Activated CD8-positive, alpha-beta T cell treated with anti-CD3 and anti-CD28 coated beads for 36 hours (primary cell): ENCODE data around the gene ZNF219. TPM values are rescaled to one million over a fixed set of nuclear protein-coding genes. Genes with fewer than 3 reads are reported as not detected.

Source experiments
- ATAC-seq: fragments of 200-7000 bp; cut with Tn5 transposase; one replicate; pipeline ENCODE4 v1.10.0; 2021; ENCODE audit warnings: mild to moderate bottlenecking, moderate library complexity
- CTCF ChIA-PET: fragments of 350-600 bp; sonication (Branson Sonifier 250); formaldehyde crosslinking; loops from one replicate; lab custom pipeline; 2021; ENCODE audit warnings: antibody characterized with exemption; lab: Charles Lee
- POLR2A ChIA-PET: fragments of 350-600 bp; sonication (Branson Sonifier 250); formaldehyde crosslinking; loops from one replicate; lab custom pipeline; 2021; ENCODE audit warnings: antibody characterized with exemption; lab: Charles Lee
- DNase-seq: peaks from one replicate; pipeline ENCODE4 v3.0.0-alpha.2; 2020
- H3K27ac Mint-ChIP-seq: one replicate; pipeline ENCODE4 v1.8.0; 2021; ENCODE audit warnings: mild to moderate bottlenecking, mixed read lengths
- H3K27me3 Mint-ChIP-seq: one replicate; pipeline ENCODE4 v1.8.0; 2021; ENCODE audit warnings: mixed read lengths
- H3K36me3 Mint-ChIP-seq: one replicate; pipeline ENCODE4 v1.8.0; 2021; ENCODE audit warnings: low read depth, mixed read lengths
- H3K4me1 Mint-ChIP-seq: one replicate; pipeline ENCODE4 v1.8.0; 2021; ENCODE audit warnings: low read depth, mixed read lengths
- H3K4me3 Mint-ChIP-seq: one replicate; pipeline ENCODE4 v1.8.0; 2021; ENCODE audit warnings: mild to moderate bottlenecking, moderate library complexity, mixed read lengths
- H3K9me3 Mint-ChIP-seq: one replicate; pipeline ENCODE4 v1.8.0; 2021; ENCODE audit warnings: mixed read lengths
- intact Hi-C: fragments of 100-400 bp; cut with micrococcal nuclease; formaldehyde crosslinking; loops from one replicate; pipeline ENCODE4 v1.10.0; 2022
- total RNA-seq, 2 experiments: library from RNA; stranded (reverse); gene quantifications; one replicate each; pipeline ENCODE4 v1.2.3, GENCODE V29; 2021
- TF ChIP-seq, protein P1 (sequence below): fragments of 200-600 bp; IDR thresholded peaks from one replicate; pipeline ENCODE4 v1.8.0; 2022; ENCODE audit warnings: antibody characterized with exemption, mild to moderate bottlenecking

Gene ZNF219
- total RNA-seq, 2 experiments from 2014 or later: 7.2 to 8.2 TPM

GRCh38 chr14:21106498-21107282 lies 8.2 kb upstream of the ZNF219 start:
- H3K27me3 Mint-ChIP-seq: no peaks in the 10 kb centered on the region
- H3K4me3 Mint-ChIP-seq: no peak overlapping the region
- H3K36me3 Mint-ChIP-seq: no peaks in the 10 kb centered on the region
- ChIA-PET POLR2A (interaction anchor here (1.1 kb wide), 1 partner anchor 19 kb away, joined by 3 read pairs; no protein-coding TSS in a partner anchor), CTCF (interaction anchor here (0.8 to 13.2 kb wide), 10 partner anchors 12 to 249 kb away, joined by 3 to 267 read pairs (median 10); no protein-coding TSS in a partner anchor)
- intact Hi-C loops: loop anchor here (2.0 kb wide), 1 partner anchor 38 kb away; no protein-coding TSS in a partner anchor
- H3K9me3 Mint-ChIP-seq: no peaks in the 10 kb centered on the region
- TF ChIP-seq, protein P1, sequence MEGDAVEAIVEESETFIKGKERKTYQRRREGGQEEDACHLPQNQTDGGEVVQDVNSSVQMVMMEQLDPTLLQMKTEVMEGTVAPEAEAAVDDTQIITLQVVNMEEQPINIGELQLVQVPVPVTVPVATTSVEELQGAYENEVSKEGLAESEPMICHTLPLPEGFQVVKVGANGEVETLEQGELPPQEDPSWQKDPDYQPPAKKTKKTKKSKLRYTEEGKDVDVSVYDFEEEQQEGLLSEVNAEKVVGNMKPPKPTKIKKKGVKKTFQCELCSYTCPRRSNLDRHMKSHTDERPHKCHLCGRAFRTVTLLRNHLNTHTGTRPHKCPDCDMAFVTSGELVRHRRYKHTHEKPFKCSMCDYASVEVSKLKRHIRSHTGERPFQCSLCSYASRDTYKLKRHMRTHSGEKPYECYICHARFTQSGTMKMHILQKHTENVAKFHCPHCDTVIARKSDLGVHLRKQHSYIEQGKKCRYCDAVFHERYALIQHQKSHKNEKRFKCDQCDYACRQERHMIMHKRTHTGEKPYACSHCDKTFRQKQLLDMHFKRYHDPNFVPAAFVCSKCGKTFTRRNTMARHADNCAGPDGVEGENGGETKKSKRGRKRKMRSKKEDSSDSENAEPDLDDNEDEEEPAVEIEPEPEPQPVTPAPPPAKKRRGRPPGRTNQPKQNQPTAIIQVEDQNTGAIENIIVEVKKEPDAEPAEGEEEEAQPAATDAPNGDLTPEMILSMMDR: peak; percentile 81
- DNase-seq (peak; percentile 90), ATAC-seq (no peak)
- peaks cover 34% of the 10 kb centered on the region for H3K4me1 Mint-ChIP-seq
- H3K27ac Mint-ChIP-seq: peak overlapping the region; percentile 21

- TF ChIP-seq, protein P1: no peak
- Mint-ChIP-seq H3K9me3 (no peaks in the 10 kb centered on the region), H3K4me3 (no peak overlapping the region), H3K27me3 (no peaks in the 10 kb centered on the region), H3K36me3 (no peaks in the 10 kb centered on the region), H3K4me1 (peaks cover 34% of the 10 kb centered on the region), H3K27ac (no peak overlapping the region)
- ChIA-PET POLR2A (interaction anchor here (1.1 kb wide), 1 partner anchor 18 kb away, joined by 3 read pairs; no protein-coding TSS in a partner anchor), CTCF (interaction anchor here (0.8 to 13.2 kb wide), 12 partner anchors 12 to 115 kb away, joined by 3 to 267 read pairs (median 11); no protein-coding TSS in a partner anchor)
- intact Hi-C loops: loop anchor here (2.0 kb wide), 1 partner anchor 37 kb away; no protein-coding TSS in a partner anchor
- ATAC-seq (no peak), DNase-seq (no peak)
Measured at GRCh38 chr14:21106176-21106497, 7.7 kb upstream of the ZNF219 start.

DNA sequence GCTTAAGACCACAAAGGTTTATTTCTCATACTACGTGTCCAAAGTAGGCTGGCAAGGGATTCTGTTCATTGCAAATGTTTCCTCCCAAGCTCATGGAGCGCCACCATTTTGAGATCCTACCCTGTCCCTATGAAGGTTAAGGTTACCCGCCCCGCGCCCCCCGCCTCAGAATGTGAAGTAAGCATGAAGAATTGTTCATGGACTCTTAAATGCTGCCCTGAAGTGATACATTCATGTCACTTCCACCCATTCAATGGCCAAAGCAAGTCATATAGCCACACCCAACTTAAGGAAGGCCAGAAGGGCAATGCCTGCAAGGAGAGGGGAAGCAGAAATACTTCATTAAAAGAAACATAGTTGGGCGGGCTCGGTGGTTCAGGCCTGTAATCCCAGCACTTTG lies 6.6 kb upstream of the ZNF219 start:
- Mint-ChIP-seq H3K4me3 (peak overlapping the region; percentile 80), H3K9me3 (no peaks in the 10 kb centered on the region), H3K4me1 (peaks cover 34% of the 10 kb centered on the region), H3K27ac (no peak overlapping the region), H3K36me3 (no peaks in the 10 kb centered on the region), H3K27me3 (no peaks in the 10 kb centered on the region)
- TF ChIP-seq, protein P1: no peak
- intact Hi-C loops: no loop called here
- ATAC-seq: no peak
- ChIA-PET CTCF (interaction anchor here (0.7 to 13.2 kb wide), 35 partner anchors 10 to 421 kb away, joined by 3 to 267 read pairs (median 6); partner anchors contain the start of genes ARHGEF40, CHD8, NDRG2 and RNASE6), POLR2A (interaction anchor here (1.1 to 4.7 kb wide), 7 partner anchors 11 to 160 kb away, joined by 3 to 30 read pairs (median 7); partner anchors contain the start of gene ARHGEF40)
- no peak for DNase-seq

DNA sequence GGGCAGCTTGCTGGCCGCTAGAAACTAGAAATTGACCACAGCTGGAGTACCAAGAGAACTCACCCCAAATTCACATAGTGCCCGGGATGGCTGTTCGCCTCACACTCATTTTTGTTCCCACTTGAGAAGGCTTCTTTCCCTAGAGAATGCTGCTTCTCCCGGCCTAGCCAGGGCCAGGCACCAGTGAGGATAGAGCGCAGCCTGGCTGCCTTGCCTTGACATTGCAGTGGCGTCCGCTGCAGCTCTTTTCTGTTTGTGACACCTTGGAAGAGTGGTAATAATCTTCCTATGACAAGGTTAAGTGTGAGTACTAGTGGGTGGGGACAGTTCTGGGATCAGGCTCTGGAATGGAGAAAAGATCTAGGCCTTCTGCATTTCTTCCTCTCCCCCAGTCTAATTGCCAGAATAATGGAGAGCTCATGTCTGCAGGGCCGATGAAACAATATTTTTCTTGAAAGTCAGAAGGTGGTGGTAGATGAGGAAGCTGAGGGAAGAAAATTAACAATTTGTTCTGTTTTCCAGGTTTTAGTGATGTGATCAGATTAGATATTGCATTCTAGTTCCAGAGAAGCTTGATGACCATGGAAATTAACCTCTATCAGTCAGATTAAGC lies 6.1 kb upstream of the ZNF219 start:
- Mint-ChIP-seq H3K9me3 (no peaks in the 10 kb centered on the region), H3K27me3 (no peaks in the 10 kb centered on the region), H3K4me1 (peaks cover 31% of the 10 kb centered on the region), H3K4me3 (peak overlapping the region; percentile 80), H3K27ac (peak overlapping the region; percentile 90), H3K36me3 (no peaks in the 10 kb centered on the region)
- DNase-seq: peak; percentile 80
- POLR2A ChIA-PET: interaction anchor here (1.0 to 4.7 kb wide), 8 partner anchors 11 to 161 kb away, joined by 3 to 30 read pairs (median 6); partner anchors contain the start of gene ARHGEF40
- TF ChIP-seq, protein P1: peak; percentile 95
- peak; percentile 42 for ATAC-seq
- CTCF ChIA-PET: interaction anchor here (0.7 to 13.2 kb wide), 39 partner anchors 10 to 421 kb away, joined by 3 to 267 read pairs (median 6); partner anchors contain the start of genes ARHGEF40, CHD8, NDRG2 and RNASE6
- intact Hi-C loops: no loop called here
